T follicular helper cell (primary cell): Measurements from ENCODE around the gene SH3D21.

ENCODE experiments used
- DNase-seq: peaks from one replicate; pipeline ENCODE4 v3.0.0-alpha.2; 2020; ENCODE audit warnings: low read depth

SH3D21 gene

DNA sequence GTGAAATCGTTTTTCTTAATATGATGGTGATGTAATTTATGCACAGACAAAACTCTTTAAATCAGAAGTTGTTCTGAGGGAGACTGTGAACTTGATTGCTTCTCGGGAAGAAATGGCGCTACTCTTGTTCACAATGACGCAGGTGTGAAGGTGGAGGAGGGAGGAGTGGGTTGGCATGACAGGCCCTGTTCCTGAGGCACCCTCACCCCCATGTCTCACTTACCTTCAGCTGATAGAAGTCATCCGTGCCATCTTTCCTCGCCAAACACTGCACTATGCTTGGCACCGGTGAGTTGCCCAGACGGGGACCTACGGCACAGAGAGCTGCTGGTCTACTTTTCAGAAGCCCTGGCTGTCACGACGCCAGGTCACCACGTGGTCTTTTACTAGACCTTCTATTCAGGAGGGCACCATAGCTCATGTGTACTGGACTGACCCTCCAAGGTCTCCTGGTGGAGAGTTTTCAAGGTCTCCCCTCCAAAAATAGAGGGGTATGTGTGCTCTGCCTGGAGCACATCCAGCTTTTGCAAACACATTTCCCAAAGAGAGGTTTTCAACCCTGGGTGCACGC, 52.4 kb downstream of the SH3D21 start:
- DNase-seq, result no peak

- DNase-seq, result no peak
Observed at GRCh38 chr1:36359383-36359782, 53.2 kb downstream of the SH3D21 start.

DNA sequence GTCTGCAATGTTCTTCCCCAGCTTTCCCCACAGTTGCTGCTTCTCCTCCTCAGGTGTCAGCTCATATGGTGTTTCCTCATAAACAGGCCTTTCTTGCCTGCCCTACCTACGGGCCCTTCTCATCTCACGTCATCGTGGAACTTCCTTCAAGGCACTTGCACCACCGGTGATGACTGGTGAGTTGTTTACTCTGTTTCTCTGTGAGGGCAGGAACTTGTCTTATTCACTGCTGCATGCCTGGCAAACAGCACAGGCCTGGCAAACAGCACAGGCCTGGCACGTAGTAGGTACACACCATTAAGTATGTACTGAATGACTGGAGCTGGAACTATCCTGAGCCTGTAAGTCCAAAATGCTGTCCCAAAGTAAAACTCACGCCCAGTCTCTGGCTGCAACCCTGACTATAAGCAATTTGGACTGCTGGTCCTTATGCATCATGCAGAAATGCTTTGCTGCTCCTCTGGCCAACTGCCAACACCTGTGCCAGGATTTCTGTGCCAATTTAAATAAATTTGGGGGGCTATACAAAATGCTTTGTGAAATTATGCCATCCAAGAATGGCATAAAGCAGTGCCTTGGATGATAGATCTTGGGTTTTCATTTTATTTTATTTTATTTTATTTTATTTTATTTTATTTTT, 53.9 kb downstream of the SH3D21 start:
- peak; percentile 44 for DNase-seq

DNA sequence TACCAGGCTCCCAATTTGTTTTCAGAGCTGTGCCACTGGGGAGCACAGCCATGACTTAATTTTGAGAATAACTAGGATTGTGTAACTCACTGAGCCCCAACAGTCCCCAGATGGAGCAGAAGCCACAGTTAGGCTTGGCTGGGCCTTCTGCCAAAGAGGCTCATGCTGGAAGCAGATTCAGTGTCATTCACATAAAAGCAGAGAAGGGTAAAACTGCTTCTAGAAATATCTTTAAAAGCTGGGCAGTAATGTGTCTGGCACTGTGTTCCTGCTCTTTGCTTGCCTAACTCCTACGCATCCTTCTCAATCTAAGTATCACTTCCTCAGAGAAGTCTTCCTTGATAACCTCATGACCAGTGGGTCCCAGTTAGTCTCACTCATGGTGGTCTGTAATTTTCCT, 59.2 kb downstream of the SH3D21 start:
- DNase-seq, result no peak

GRCh38 chr1:36366091-36366661, 60.0 kb downstream of the SH3D21 start:
- peak; percentile 59 for DNase-seq

- peak; percentile 26 for DNase-seq
Observed at GRCh38 chr1:36367066-36367465, 60.9 kb downstream of the SH3D21 start.

GRCh38 chr1:36367798-36368197, 61.6 kb downstream of the SH3D21 start:
- DNase-seq, result no peak

DNA sequence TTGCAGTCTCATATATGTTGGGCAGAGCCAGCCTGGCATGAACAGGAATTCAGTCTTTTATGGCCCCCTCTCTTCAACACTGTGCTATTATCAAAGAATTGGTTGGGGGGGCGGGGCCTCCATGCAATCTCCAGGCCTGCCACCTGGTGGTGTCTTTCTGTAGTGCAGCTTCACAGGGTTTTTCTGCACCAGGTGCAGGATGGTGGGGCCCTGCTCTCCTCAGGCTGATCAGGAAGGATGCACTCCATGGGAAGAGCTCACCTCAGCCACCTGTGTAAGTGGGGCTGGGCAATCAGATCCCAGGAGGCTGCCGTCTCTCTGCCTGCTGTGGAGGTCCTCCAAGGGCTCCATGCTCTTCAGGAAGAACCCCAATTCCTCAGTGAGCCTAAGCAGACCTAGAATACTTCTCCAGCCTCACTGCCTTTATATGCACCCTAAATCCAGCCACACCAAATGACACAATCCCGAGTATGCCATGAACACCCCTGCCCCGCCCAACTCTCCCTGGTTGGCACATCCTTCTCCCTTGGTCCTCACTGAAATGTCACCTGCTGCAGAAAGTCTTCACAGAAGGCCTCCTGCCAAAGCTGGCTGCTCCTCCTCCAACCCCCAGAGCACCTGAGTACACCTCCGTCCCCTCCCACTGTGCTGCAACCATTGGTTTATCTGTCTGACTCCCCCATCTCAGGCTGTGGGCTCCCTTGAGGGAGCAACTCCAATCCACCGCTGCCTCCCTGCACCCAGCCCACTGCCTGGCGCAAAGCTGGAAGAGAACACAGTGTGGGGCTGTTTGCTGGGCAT, 63.1 kb downstream of the SH3D21 start:
- peak; percentile 79 for DNase-seq
